Osteoblast (primary cell): ENCODE results near the gene CABLES1. TPM values are rescaled to one million over a fixed set of nuclear protein-coding genes. Genes with fewer than 3 reads are reported as not detected.

Experiments used
- DNase-seq: peaks from one replicate; pipeline ENCODE4 v3.0.0; 2011; ENCODE audit warnings: low spot score, mixed read lengths; ENCODE audit not compliant: insufficient read length; ENCODE audit errors: missing footprints
- H2AFZ ChIP-seq: 2 replicates; pipeline ENCODE4 v1.6.0; 2011; ENCODE audit warnings: mild to moderate bottlenecking, low read length
- H3K27ac ChIP-seq: 2 replicates; pipeline ENCODE4 v1.5.1; 2011; ENCODE audit warnings: mild to moderate bottlenecking, low read depth, low read length, moderate library complexity
- H3K27me3 ChIP-seq: 2 replicates; pipeline ENCODE4 v1.6.0; 2012; ENCODE audit warnings: mild to moderate bottlenecking, control low read depth, inconsistent platforms, low read length, moderate library complexity; ENCODE audit not compliant: insufficient read depth
- H3K36me3 ChIP-seq: 2 replicates; pipeline ENCODE4 v1.5.1; 2011; ENCODE audit warnings: mild to moderate bottlenecking, low read length, control low read depth, moderate library complexity; ENCODE audit not compliant: insufficient read depth
- H3K4me1 ChIP-seq: 2 replicates; pipeline ENCODE4 v1.5.1; 2011; ENCODE audit warnings: mild to moderate bottlenecking, low read length, control low read depth, moderate library complexity; ENCODE audit not compliant: insufficient read depth
- H3K4me2 ChIP-seq: 2 replicates; pipeline ENCODE4 v1.6.0; 2011; ENCODE audit warnings: mild to moderate bottlenecking, low read length; ENCODE audit not compliant: insufficient read depth
- H3K4me3 ChIP-seq: fragments of 200-600 bp; sonication (generic); 3 replicates; pipeline ENCODE4 v1.5.1; 2012; ENCODE audit warnings: mild to moderate bottlenecking, low read length, inconsistent platforms; ENCODE audit not compliant: insufficient read depth
- H3K79me2 ChIP-seq: 2 replicates; pipeline ENCODE4 v1.6.0; 2012; ENCODE audit warnings: mild to moderate bottlenecking, low read length, control low read depth, inconsistent platforms; ENCODE audit not compliant: insufficient read depth
- H3K9me3 ChIP-seq: 2 replicates; pipeline ENCODE4 v1.5.1; 2011; ENCODE audit warnings: low read depth, low read length, control low read depth
- H4K20me1 ChIP-seq: 2 replicates; pipeline ENCODE4 v1.6.0; 2012; ENCODE audit warnings: mild to moderate bottlenecking, low read length, control low read depth; ENCODE audit not compliant: insufficient read depth
- CTCF ChIP-seq: IDR thresholded peaks from 2 replicates; pipeline ENCODE4 v1.5.1; 2011; ENCODE audit warnings: mild to moderate bottlenecking, low read depth, low read length, moderate library complexity; ENCODE audit errors: extremely low read depth
- total RNA-seq: library from RNA; depleted of rRNA; stranded (reverse); fragments of >200 nt; gene quantifications from 2 replicates; pipeline ENCODE4 v1.2.3, GENCODE V29; 2012

CABLES1 gene
- total RNA-seq, 1 donor, result 13.0 TPM

GRCh38 chr18:23237524-23238151 lies 102.4 kb downstream of the CABLES1 start:
- Histone ChIP-seq H3K79me2 (no peaks in the 10 kb centered on the region), H3K4me3 (peak overlapping the region; percentile 58), H3K27ac (peak overlapping the region; percentile 87), H3K36me3 (peaks cover 10% of the 10 kb centered on the region), H3K9me3 (no peaks in the 10 kb centered on the region), H4K20me1 (no peaks in the 10 kb centered on the region), H3K4me1 (peaks cover 22% of the 10 kb centered on the region), H3K4me2 (peak overlapping the region; percentile 62), H2AFZ (peak overlapping the region; percentile 1), H3K27me3 (no peaks in the 10 kb centered on the region)
- TF ChIP-seq CTCF, result peak; percentile 58
- DNase-seq, result peak; percentile 94

GRCh38 chr18:23238152-23238531 lies 102.9 kb downstream of the CABLES1 start:
- DNase-seq, result peak; percentile 94
- Histone ChIP-seq H3K79me2 (no peaks in the 10 kb centered on the region), H3K27me3 (no peaks in the 10 kb centered on the region), H3K9me3 (no peaks in the 10 kb centered on the region), H3K4me1 (peaks cover 22% of the 10 kb centered on the region), H3K4me2 (peak overlapping the region; percentile 62), H3K4me3 (peak overlapping the region; percentile 58), H4K20me1 (no peaks in the 10 kb centered on the region), H2AFZ (peak overlapping the region; percentile 51), H3K36me3 (peaks cover 10% of the 10 kb centered on the region), H3K27ac (peak overlapping the region; percentile 87)
- TF ChIP-seq CTCF, result no peak

DNA sequence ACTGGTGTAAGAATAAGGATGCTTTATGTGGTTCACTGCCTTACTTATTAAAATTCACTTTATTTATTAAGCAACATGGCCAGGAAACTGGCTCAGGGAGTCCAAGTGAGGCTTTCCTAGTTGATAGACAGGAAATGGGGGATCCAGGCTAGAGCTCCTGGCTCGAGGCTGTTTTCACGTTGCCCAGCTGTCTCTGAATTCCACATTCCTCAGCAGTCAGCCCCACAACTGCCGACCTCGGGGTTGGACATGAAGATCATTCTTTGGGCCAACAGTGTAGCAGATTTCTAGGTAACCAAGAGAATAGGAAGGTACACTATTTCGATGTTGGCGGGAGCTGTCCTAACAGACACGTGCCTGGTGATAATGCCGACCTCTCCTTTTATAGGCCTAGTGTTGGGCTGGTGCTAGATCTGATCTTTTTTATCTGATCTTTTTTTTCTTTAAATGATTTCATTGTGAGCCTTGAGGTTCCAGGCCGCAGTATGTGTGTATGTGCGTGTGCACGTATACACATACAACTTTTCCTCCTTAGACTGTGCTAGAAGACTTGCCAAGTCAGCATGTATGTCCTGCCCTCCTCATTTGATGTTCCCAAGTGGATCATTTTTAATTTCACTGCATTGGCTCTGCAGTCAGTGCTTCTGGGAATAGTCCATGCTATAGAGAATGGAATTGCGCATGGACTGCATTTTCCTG lies 103.5 kb downstream of the CABLES1 start:
- H3K36me3 ChIP-seq, result peaks cover 10% of the 10 kb centered on the region
- H3K27ac ChIP-seq, result peak overlapping the region; percentile 87
- TF ChIP-seq CTCF, result no peak
- H3K4me3 ChIP-seq, result peak overlapping the region; percentile 18
- H3K9me3 ChIP-seq, result no peaks in the 10 kb centered on the region
- DNase-seq, result no peak
- no peaks in the 10 kb centered on the region for H3K79me2 ChIP-seq
- peaks cover 22% of the 10 kb centered on the region for H3K4me1 ChIP-seq
- H2AFZ ChIP-seq, result peak overlapping the region; percentile 51
- peak overlapping the region; percentile 62 for H3K4me2 ChIP-seq
- H3K27me3 ChIP-seq, result no peaks in the 10 kb centered on the region
- no peaks in the 10 kb centered on the region for H4K20me1 ChIP-seq

- Histone ChIP-seq H3K36me3 (peaks cover 8% of the 10 kb centered on the region), H3K27me3 (no peaks in the 10 kb centered on the region), H3K4me1 (peaks cover 22% of the 10 kb centered on the region), H4K20me1 (no peaks in the 10 kb centered on the region), H2AFZ (no peak overlapping the region), H3K4me3 (no peak overlapping the region), H3K9me3 (no peaks in the 10 kb centered on the region), H3K79me2 (no peaks in the 10 kb centered on the region), H3K27ac (peak overlapping the region; percentile 87), H3K4me2 (no peak overlapping the region)
- TF ChIP-seq CTCF, result no peak
- DNase-seq, result no peak
These were observed 104.0 kb downstream of the CABLES1 start for GRCh38 chr18:23239350-23239692.
